OCI-LY7 (cell line): ENCODE results near the gene IGSF9. TPM values are rescaled to one million over a fixed set of nuclear protein-coding genes. Genes with fewer than 3 reads are reported as not detected.

ENCODE experiments used
- BruUV-seq: library from RNA; stranded (reverse); fragments of 400-500 nt; replicated peaks from 2 replicates; lab custom pipeline; 2021; lab: Mats Ljungman, UMichigan
- CTCF ChIA-PET: fragments of 300-600 bp; sonication (Branson Sonifier 250); formaldehyde crosslinking; loops from one replicate; lab custom pipeline; 2022; ENCODE audit warnings: antibody characterized with exemption; ENCODE audit not compliant: unreplicated experiment; lab: Charles Lee
- POLR2A ChIA-PET: fragments of 300-600 bp; sonication (Branson Sonifier 250); formaldehyde crosslinking; loops from one replicate; lab custom pipeline; 2022; ENCODE audit warnings: antibody characterized with exemption; lab: Charles Lee
- DNase-seq: peaks from one replicate; pipeline ENCODE4 v3.0.0-alpha.2; 2015; ENCODE audit warnings: low spot score
- H2AFZ ChIP-seq: fragments of 200-600 bp; sonication (generic), shearing (Covaris generic); 2 replicates; pipeline ENCODE4 v1.6.1; 2014; ENCODE audit warnings: mild to moderate bottlenecking, antibody characterized with exemption, low read length, moderate library complexity
- H3K27ac ChIP-seq: fragments of 200-600 bp; sonication (generic); 2 replicates; pipeline ENCODE4 v1.5.1; 2014; ENCODE audit warnings: mixed run types, low read depth, mild to moderate bottlenecking, moderate library complexity, low read length, inconsistent platforms; ENCODE audit not compliant: poor library complexity, severe bottlenecking
- H3K36me3 ChIP-seq: fragments of 200-600 bp; sonication (generic); 2 replicates; pipeline ENCODE4 v1.6.1; 2014; ENCODE audit warnings: mild to moderate bottlenecking, antibody characterized with exemption, low read length, moderate library complexity, mixed read lengths; ENCODE audit not compliant: insufficient read depth
- H3K4me1 ChIP-seq: fragments of 200-600 bp; sonication (generic); 2 replicates; pipeline ENCODE4 v1.5.1; 2014; ENCODE audit warnings: mild to moderate bottlenecking, low read length; ENCODE audit not compliant: insufficient read depth, poor library complexity, severe bottlenecking
- H3K4me2 ChIP-seq: fragments of 200-600 bp; sonication (generic); 2 replicates; pipeline ENCODE4 v1.6.1; 2014; ENCODE audit warnings: mild to moderate bottlenecking, low read length
- H3K4me3 ChIP-seq: fragments of 200-600 bp; sonication (generic); 2 replicates; pipeline ENCODE4 v1.5.1; 2014; ENCODE audit warnings: mild to moderate bottlenecking, low read depth, low read length; ENCODE audit not compliant: poor library complexity, severe bottlenecking
- H3K79me2 ChIP-seq: fragments of 200-600 bp; sonication (generic); 2 replicates; pipeline ENCODE4 v1.6.1; 2016; ENCODE audit warnings: low read depth, mild to moderate bottlenecking, low read length, moderate library complexity, mixed read lengths; ENCODE audit not compliant: insufficient read depth
- H3K9me2 ChIP-seq: fragments of 200-600 bp; sonication (generic); 2 replicates; pipeline ENCODE4 v1.6.1; 2016; ENCODE audit warnings: mild to moderate bottlenecking, low read length, mixed read lengths; ENCODE audit not compliant: insufficient read depth
- H3K9me3 ChIP-seq: fragments of 200-600 bp; sonication (generic); 2 replicates; pipeline ENCODE4 v1.6.1; 2014; ENCODE audit warnings: mild to moderate bottlenecking, mixed run types, low read length, mixed read lengths
- H4K20me1 ChIP-seq: fragments of 200-600 bp; sonication (generic); 2 replicates; pipeline ENCODE4 v1.6.1; 2014; ENCODE audit warnings: mild to moderate bottlenecking, antibody characterized with exemption, low read length, moderate library complexity, mixed read lengths; ENCODE audit not compliant: insufficient read depth
- EZH2phosphoT487 ChIP-seq: fragments of 200-600 bp; sonication (generic); IDR thresholded peaks from 2 replicates; pipeline ENCODE4 v1.6.1; 2018; ENCODE audit warnings: low read depth, borderline replicate concordance, mild to moderate bottlenecking, mixed run types, antibody characterized with exemption, low read length, moderate library complexity, mixed read lengths
- intact Hi-C: fragments of 100-400 bp; cut with micrococcal nuclease; formaldehyde crosslinking; loops from one replicate; pipeline ENCODE4 v1.10.0; 2022; ENCODE audit not compliant: unreplicated experiment
- total RNA-seq, 2 experiments: library from RNA; depleted of rRNA in 1 of 2; stranded (reverse); fragments of >200 nt in 1 of 2; shearing (Covaris generic) in 1 of 2; gene quantifications; 2 replicates each; pipeline ENCODE4 v1.2.3, GENCODE V29; 2014 to 2022
- TF ChIP-seq, protein P1 (sequence below): fragments of 200-600 bp; sonication (generic); conservative IDR thresholded peaks from 2 replicates; pipeline ENCODE4 v1.5.1; 2014; ENCODE audit warnings: mild to moderate bottlenecking, antibody characterized with exemption, low read length, moderate library complexity, mixed read lengths

IGSF9 gene
- total RNA-seq, 2 experiments from 2014 or later, result not detected

DNA sequence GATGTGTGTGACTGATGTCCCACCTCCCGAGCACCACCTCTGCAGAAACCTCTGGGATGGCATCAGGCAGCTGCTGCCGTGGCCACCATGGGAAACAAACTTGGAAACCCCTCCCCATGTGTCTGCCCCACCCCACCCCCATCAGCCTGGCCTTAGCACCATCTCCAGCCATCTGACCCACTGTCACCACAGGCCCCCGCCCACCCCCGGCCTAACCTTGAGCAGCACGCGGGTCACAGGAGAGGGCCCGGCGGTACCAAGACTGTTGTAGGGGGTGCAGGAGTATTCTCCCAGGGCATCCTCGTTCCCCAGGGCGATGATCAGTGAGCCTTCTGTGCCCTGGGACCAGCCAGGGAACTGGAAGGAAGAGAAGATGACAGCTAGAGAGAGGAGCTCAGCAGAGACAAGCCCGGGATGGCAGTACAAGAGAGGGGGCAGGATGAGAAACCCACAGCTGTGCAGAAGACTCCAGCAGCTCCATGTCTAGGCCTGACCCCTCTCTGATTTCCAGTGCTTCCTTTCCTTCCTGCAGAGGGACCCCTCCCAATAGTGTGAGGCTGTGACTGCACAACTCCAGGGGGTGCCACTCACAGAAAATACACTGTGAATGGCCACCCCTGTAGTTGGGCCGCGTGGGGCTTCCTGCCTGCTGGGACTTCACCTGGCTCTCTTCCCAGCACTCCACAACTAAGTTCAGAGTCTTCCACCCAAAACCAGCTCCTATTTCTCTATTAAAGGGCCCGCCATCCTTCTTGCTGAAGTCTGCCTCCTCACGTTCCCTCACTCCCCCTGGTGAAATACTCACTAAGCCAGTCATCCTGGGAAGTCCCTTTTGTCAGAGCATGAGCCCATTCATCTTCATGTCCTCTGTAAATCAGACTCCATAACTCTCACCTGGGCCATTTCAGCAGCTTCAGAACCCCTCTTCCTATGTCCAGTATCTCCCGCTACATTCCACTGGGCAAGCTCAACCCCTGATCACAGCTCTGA, 12.8 kb downstream of the IGSF9 start:
- ChIA-PET CTCF (interaction anchor here (0.5 kb wide), 1 partner anchor 72 kb away, joined by 3 read pairs; no protein-coding TSS in a partner anchor), POLR2A (interaction anchor here (1.5 kb wide), 1 partner anchor 8 kb away, joined by 6 read pairs; no protein-coding TSS in a partner anchor)
- H3K79me2 ChIP-seq, result no peaks in the 10 kb centered on the region

DNA sequence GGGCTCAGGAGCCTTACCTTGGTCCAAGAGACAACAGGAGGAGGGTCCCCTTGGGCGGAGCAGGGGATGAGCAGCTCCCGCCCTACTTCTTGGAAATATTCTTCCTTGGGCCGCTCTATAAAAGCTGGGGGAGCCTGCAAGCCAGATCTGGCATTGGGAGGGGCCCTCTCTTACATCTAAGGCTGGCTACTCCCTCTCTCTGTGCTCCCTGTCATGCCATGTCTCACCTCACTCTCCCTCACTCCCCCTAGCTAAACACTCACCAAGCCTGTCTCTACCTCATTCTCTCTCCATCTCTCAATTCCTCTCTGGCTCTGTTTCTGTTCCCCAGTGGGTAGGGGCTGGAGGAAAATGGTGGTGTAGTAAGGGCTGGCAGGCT, 13.6 kb downstream of the IGSF9 start:
- DNase-seq, result no peak
- ChIA-PET CTCF (no interaction called here), POLR2A (no interaction called here)
- Histone ChIP-seq H3K9me2 (no peaks in the 10 kb centered on the region), H3K9me3 (no peaks in the 10 kb centered on the region), H3K4me2 (no peak overlapping the region), H2AFZ (no peak overlapping the region), H3K27ac (no peak overlapping the region), H3K4me1 (no peaks in the 10 kb centered on the region), H3K79me2 (no peaks in the 10 kb centered on the region), H4K20me1 (no peaks in the 10 kb centered on the region), H3K4me3 (no peak overlapping the region), H3K36me3 (no peaks in the 10 kb centered on the region)
- BruUV-seq, result no TSS peak
- intact Hi-C loops, result no loop called here
- TF ChIP-seq EZH2phosphoT487, result no peak
- TF ChIP-seq, protein P1, sequence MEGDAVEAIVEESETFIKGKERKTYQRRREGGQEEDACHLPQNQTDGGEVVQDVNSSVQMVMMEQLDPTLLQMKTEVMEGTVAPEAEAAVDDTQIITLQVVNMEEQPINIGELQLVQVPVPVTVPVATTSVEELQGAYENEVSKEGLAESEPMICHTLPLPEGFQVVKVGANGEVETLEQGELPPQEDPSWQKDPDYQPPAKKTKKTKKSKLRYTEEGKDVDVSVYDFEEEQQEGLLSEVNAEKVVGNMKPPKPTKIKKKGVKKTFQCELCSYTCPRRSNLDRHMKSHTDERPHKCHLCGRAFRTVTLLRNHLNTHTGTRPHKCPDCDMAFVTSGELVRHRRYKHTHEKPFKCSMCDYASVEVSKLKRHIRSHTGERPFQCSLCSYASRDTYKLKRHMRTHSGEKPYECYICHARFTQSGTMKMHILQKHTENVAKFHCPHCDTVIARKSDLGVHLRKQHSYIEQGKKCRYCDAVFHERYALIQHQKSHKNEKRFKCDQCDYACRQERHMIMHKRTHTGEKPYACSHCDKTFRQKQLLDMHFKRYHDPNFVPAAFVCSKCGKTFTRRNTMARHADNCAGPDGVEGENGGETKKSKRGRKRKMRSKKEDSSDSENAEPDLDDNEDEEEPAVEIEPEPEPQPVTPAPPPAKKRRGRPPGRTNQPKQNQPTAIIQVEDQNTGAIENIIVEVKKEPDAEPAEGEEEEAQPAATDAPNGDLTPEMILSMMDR, result no peak

More for the DNA sequence above, 12.8 kb downstream of the IGSF9 start:
- peaks cover 7% of the 10 kb centered on the region for H3K4me1 ChIP-seq
- intact Hi-C loops, result no loop called here
- H4K20me1 ChIP-seq, result no peaks in the 10 kb centered on the region
- DNase-seq, result no peak
- no TSS peak for BruUV-seq
- no peak overlapping the region for H3K4me2 ChIP-seq
- no peak overlapping the region for H2AFZ ChIP-seq
- no peak overlapping the region for H3K27ac ChIP-seq
- no peaks in the 10 kb centered on the region for H3K36me3 ChIP-seq
- no peaks in the 10 kb centered on the region for H3K9me3 ChIP-seq
- no peak for TF ChIP-seq EZH2phosphoT487
- TF ChIP-seq, protein P1, result no peak
- H3K9me2 ChIP-seq, result no peaks in the 10 kb centered on the region
- no peak overlapping the region for H3K4me3 ChIP-seq
